Adrenal gland (tissue), 5 donors: ENCODE measurements around the gene HEATR9.

ENCODE experiments used
- CTCF ChIP-seq, 6 experiments: fragments of 450-650 bp in 4 of 6; fragments of 200-600 bp in 2 of 6; sonication (generic) in 1 of 6; IDR thresholded peaks; 1 replicate in 5 of 6; 2 replicates in 1 of 6; pipeline versions ENCODE4 v1.5.1 to v1.8.0; 2016 to 2021; ENCODE audit warnings: antibody characterized with exemption in 6 of 6, mild to moderate bottlenecking in 2 of 6, moderate library complexity in 1 of 6
- POLR2A ChIP-seq, 2 donors: fragments of 450-650 bp; IDR thresholded peaks; one replicate each; pipeline ENCODE4 v1.6.1; 2017; ENCODE audit warnings: antibody characterized with exemption in 2 of 2, mild to moderate bottlenecking in 2 of 2, moderate library complexity in 1 of 2
- donor health status: DM: no; HTN: no; CAD: no.

- TF ChIP-seq CTCF (IDR thresholded peaks at IDR 0.05): no peak
- no peak for TF ChIP-seq POLR2A (IDR thresholded peaks at IDR 0.05)
Observed at GRCh38 chr17:35868737-35869136, at the start of gene HEATR9.
